AG04450 (cell line): Measurements from ENCODE around the gene GPC3. TPM values are rescaled to one million over a fixed set of nuclear protein-coding genes. Genes with fewer than 3 reads are reported as not detected.
A peak's percentile ranks its signal among the peaks of the same experiment; 100 is the strongest.

ENCODE experiments used
- CTCF ChIA-PET: fragments of 300-600, 350-600 bp; formaldehyde crosslinking; extraction: SDS; loops from one replicate; lab custom pipeline; 2022; ENCODE audit warnings: antibody characterized with exemption, inconsistent platforms; lab: Charles Lee
- POLR2A ChIA-PET: fragments of 350-600 bp; formaldehyde crosslinking; extraction: SDS; loops from one replicate; lab custom pipeline; 2021; ENCODE audit warnings: antibody characterized with exemption, inconsistent platforms; lab: Yijun Ruan, JAX
- DNase-seq: peaks from one replicate; pipeline ENCODE4 v3.0.0-alpha.2; 2011; ENCODE audit warnings: low read depth, low spot score
- H3K27ac ChIP-seq: one replicate; pipeline ENCODE4 v1.5.1; 2012; ENCODE audit warnings: low read depth, low read length, control low read depth
- H3K27me3 ChIP-seq: one replicate; pipeline ENCODE4 v1.6.0; 2012; ENCODE audit warnings: low read length; ENCODE audit not compliant: control insufficient read depth, insufficient read depth
- H3K4me3 ChIP-seq: 2 replicates; pipeline ENCODE4 v1.5.1; 2011; ENCODE audit warnings: mild to moderate bottlenecking, low read depth, low read length, control low read depth
- H3K9me3 ChIP-seq: 2 replicates; pipeline ENCODE4 v1.5.1; 2012; ENCODE audit warnings: low read length; ENCODE audit not compliant: control insufficient read depth, insufficient read depth
- CTCF ChIP-seq: IDR thresholded peaks from 2 replicates; pipeline ENCODE4 v1.5.1; 2011; ENCODE audit warnings: low read depth, low read length, control low read depth, inconsistent platforms
- polyA minus RNA-seq: library from RNA; depleted of rRNA, polyadenylated mRNA; stranded (reverse); fragments of >200 nt; gene quantifications from 2 replicates; pipeline ENCODE4 v1.2.3, GENCODE V29; 2011; rRNA and poly(A)+ RNA removed
- polyA plus RNA-seq: library from polyadenylated mRNA; depleted of rRNA; stranded (reverse); fragments of >200 nt; gene quantifications from 2 replicates; pipeline ENCODE4 v1.2.3, GENCODE V29; 2011; rRNA removed

GPC3 gene
- polyA plus RNA-seq, result not detected in 2 replicates
- not detected in 2 replicates for polyA minus RNA-seq

DNA sequence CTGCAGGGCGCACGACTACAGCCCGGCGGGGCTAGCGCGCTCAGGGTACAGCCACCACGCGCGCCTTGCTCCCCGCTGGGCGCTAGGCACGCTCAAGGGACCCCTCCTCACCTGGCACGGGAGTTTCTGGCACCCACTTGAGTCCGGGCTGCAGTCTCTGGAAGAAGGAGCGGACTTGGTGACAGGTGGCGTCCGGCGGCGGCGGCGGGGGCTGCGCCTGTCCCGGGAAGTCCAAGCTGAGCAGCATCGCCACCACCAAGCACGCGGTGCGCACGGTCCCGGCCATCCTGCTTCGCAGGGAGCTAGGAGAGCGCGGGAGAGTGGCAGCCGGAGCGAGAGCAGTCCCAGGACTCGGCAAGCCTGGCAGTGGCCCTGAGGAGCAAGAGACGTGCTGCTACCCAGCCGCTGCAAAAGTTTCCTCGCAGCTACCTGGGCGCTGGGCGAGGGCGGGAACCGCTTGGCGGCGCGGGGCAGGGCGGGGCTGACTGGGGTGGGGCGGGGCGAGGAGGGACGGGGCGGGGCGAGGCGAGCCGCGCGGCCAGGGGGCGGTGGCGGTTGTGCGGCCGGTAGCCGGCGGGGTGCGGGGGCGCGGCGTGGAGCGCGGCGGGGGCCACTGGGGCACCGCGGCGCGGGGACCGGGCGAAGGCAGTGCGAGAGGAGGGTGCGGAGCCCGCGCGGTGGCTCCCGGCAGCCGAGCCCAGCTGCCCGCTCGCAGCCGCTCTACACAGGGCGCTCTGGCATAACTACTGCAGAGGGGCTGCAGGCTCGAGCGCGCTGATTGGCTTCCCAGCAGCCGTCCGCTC lies at the start of gene GPC3:
TSS of gene GPC3 (minus strand) at position 431 of the 803 bp plus-strand sequence.
- ChIA-PET CTCF (no interaction called here), POLR2A (no interaction called here)
- TF ChIP-seq CTCF, result no peak
- H3K4me3 ChIP-seq, result no peak within 1 kb of the TSS
- no peak within 1 kb of the TSS for H3K27ac ChIP-seq
- H3K27me3 ChIP-seq, result peaks cover 16% of the 10 kb centered on the region
- no peak for DNase-seq
- peaks cover 5% of the 10 kb centered on the region; the same call in 1 of the 2 replicates for H3K9me3 ChIP-seq

DNA sequence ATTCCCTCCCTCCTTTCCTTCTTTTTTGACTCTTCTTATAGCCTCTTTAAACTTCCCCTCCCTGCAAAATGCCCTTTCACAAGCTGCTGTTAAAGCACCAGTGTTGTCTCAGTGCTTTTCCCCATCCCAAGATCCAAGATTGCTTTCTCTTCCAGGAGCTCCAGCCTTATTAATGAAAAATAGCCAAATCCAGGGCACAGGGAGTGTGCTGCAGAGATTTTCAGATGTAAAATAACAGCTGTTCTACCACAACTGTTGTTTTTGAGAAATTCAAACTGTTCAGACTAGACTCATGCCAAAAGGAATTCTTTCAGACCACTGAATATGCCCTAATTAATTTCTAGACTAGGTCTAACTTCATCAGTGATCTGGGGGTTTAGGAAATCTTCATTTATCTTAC lies 47.0 kb upstream of the GPC3 start:
- Histone ChIP-seq H3K9me3 (no peaks in the 10 kb centered on the region), H3K27ac (no peak overlapping the region), H3K4me3 (no peak overlapping the region), H3K27me3 (no peaks in the 10 kb centered on the region)
- POLR2A ChIA-PET, result no interaction called here
- DNase-seq, result no peak
- TF ChIP-seq CTCF, result no peak
- CTCF ChIA-PET, result no interaction called here

DNA sequence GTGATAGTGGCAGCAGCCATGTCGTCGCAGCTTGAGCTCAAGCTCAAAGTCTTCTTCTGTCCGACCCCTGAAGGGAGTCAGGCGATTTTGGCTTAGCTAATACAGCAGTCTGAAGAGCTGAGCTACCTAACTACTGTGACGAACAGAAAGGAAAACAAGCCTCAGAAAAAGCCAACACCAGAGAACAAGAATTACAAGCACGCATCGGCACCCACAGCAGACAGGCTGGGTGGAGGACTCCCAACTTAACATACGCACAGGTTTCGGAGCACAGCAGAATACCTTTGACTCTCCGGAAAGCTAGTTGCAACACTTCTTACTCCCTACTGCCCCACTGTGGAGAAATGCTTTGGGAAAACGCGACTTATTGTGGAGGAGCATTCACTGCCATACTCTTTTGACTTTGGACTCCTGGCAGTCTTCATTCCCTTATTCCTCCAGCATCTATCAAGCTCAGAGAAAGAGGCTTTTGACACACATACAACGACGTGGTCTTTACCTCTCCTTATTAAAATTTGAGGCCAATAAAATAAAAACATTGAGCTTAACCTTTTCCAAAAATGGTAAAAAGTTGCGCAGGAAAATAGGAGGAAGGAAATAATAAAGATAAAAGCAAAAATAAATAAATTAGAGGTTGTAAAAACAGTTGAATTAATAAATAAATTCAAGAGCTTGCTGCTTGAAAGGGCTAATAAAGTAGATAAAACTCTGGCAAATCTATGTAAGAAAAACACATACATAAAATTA lies 41.3 kb upstream of the GPC3 start:
- DNase-seq, result no peak
- peak; percentile 41 for TF ChIP-seq CTCF
- Histone ChIP-seq H3K27ac (no peak overlapping the region), H3K27me3 (no peaks in the 10 kb centered on the region), H3K4me3 (no peak overlapping the region), H3K9me3 (no peaks in the 10 kb centered on the region)
- POLR2A ChIA-PET, result no interaction called here
- CTCF ChIA-PET, result interaction anchor here (0.7 to 2.0 kb wide), 5 partner anchors 14 to 328 kb away, joined by 3 to 9 read pairs (median 3); no protein-coding TSS in a partner anchor

DNA sequence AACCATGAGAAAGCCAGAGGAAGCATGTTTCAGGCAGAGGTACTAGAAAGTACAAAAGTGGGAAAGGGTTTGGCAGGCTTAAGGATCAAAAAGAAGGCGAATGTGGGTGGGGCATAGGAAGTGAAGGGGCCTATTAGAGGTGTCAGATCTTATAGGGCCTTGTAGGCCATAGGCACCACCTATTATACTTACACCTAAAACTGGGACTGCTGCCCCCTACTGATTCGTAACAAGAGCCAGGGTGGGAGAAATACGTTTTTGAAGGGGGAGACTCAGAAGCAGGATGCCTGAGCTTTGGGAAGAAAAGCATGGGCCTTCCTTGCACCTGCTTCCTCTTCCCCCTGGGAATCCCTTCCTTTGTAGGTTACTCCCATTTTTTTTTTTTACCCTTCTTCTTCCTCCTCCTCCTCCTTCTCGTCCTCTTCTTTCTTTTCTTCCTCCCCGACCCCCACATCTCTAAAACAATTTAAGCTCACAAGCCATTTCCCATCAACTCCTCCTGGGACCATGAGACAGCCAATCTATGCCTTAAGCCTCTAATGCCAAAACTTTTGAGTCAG lies 40.7 kb upstream of the GPC3 start:
- POLR2A ChIA-PET, result no interaction called here
- no peaks in the 10 kb centered on the region for H3K27me3 ChIP-seq

More for the DNA sequence above, 40.7 kb upstream of the GPC3 start:
- no peak for DNase-seq
- CTCF ChIA-PET, result interaction anchor here (0.7 to 2.0 kb wide), 3 partner anchors 232 to 328 kb away, joined by 3 to 9 read pairs (median 5); no protein-coding TSS in a partner anchor
- Histone ChIP-seq H3K27ac (no peak overlapping the region), H3K4me3 (no peak overlapping the region), H3K9me3 (no peaks in the 10 kb centered on the region)
- TF ChIP-seq CTCF, result no peak
